ENCODE measurements around the gene HECW1. TPM values are rescaled to one million over a fixed set of nuclear protein-coding genes. Genes with fewer than 3 reads are reported as not detected.

Gene HECW1
- total and polyA plus RNA-seq, 2 experiments from 2014 or later = 2.0 to 4.8 TPM

DNA sequence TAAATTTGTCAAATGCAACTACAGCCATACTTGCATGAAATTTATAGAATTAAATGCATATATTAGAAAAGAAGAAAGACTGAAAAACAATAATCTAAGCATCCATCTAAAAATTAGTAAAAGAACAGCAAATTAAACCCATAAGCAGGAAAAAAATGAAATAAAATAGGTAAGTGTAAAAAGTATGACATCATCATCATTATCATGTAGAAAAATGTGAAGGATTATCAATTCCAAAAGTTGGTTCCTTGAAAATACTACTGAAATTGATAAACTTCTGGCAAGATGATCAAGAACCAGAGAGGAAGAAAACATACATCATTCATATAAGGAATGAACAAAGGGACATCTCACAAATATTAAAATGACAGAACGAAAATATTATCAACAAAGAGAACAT lies 19.6 kb upstream of the HECW1 start:
- 51 to 61% methylated on average over 1 of the region's 1 CpG for WGBS, 2 experiments (ENCODE audit: low coverage in 1 of 2, low lambda C conversion rate in 2 of 2, missing lambda C conversion rate in 2 of 2)
- H3K36me3 ChIP-seq (ENCODE audit: low read depth) = no peaks in the 10 kb centered on the region
- in situ Hi-C loops (cut with MboI) = no loop called here

GRCh38 chr7:43096875-43097274 lies 15.6 kb upstream of the HECW1 start:
- H3K9me2 ChIP-seq (ENCODE audit: insufficient read depth) = no peaks in the 10 kb centered on the region
- no peak overlapping the region for H2AFZ ChIP-seq
- no peaks in the 10 kb centered on the region for H4K20me1 ChIP-seq (ENCODE audit: insufficient read depth)
- in situ Hi-C loops (cut with MboI) = no loop called here
- no peaks in the 10 kb centered on the region for H3K4me1 ChIP-seq (ENCODE audit: insufficient read depth)
- no peak for DNase-seq
- no peaks in the 10 kb centered on the region for H3K9me3 ChIP-seq (ENCODE audit: low read depth)
- 44 to 51% methylated on average over 4 of the region's 4 CpGs for WGBS, 2 experiments (ENCODE audit: low coverage in 1 of 2, low lambda C conversion rate in 2 of 2, missing lambda C conversion rate in 2 of 2)
- no peaks in the 10 kb centered on the region for H3F3A ChIP-seq (ENCODE audit: insufficient read depth)
- no peaks in the 10 kb centered on the region for H3K36me3 ChIP-seq (ENCODE audit: low read depth)
- no peak overlapping the region for H3K4me2 ChIP-seq (ENCODE audit: unreplicated experiment)
- H3K9ac ChIP-seq = no peak overlapping the region
- no peaks in the 10 kb centered on the region for H3K79me2 ChIP-seq (ENCODE audit: insufficient read depth)
- TF ChIP-seq EZH2phosphoT487 (IDR thresholded peaks at IDR 0.05; ENCODE audit: insufficient read depth, low read depth) = no peak
- TF ChIP-seq EZH2 (IDR thresholded peaks at IDR 0.05; ENCODE audit: insufficient read depth, poor library complexity, severe bottlenecking) = no peak
- no peaks in the 10 kb centered on the region for H3K27me3 ChIP-seq (replicated peaks; ENCODE audit: insufficient read depth)
- no peak overlapping the region for H3K27ac ChIP-seq
- H3K4me3 ChIP-seq = no peak overlapping the region

More for the DNA sequence above, 19.6 kb upstream of the HECW1 start:
- Histone ChIP-seq H3K9ac (no peak overlapping the region), H3K9me3 (ENCODE audit: low read depth) (no peaks in the 10 kb centered on the region), H3K9me2 (ENCODE audit: insufficient read depth) (no peaks in the 10 kb centered on the region), H3K79me2 (ENCODE audit: insufficient read depth) (no peaks in the 10 kb centered on the region), H3K4me1 (ENCODE audit: insufficient read depth) (no peaks in the 10 kb centered on the region), H3F3A (ENCODE audit: insufficient read depth) (no peaks in the 10 kb centered on the region), H3K4me2 (ENCODE audit: unreplicated experiment) (no peak overlapping the region), H4K20me1 (ENCODE audit: insufficient read depth) (no peaks in the 10 kb centered on the region), H2AFZ (no peak overlapping the region), H3K27ac (no peak overlapping the region), H3K4me3 (no peak overlapping the region), H3K27me3 (replicated peaks; ENCODE audit: insufficient read depth) (peaks cover 3% of the 10 kb centered on the region; the same call in 1 of the 2 replicates)
- DNase-seq = no peak
- TF ChIP-seq EZH2 (IDR thresholded peaks at IDR 0.05; ENCODE audit: insufficient read depth, poor library complexity, severe bottlenecking) (no peak), EZH2phosphoT487 (IDR thresholded peaks at IDR 0.05; ENCODE audit: insufficient read depth, low read depth) (no peak)

- Histone ChIP-seq H3F3A (ENCODE audit: insufficient read depth) (0 out of 2 replicates have a peak, but pooled peaks cover 3% of the 10 kb centered on the region), H2AFZ (no peak overlapping the region), H4K20me1 (ENCODE audit: insufficient read depth) (no peaks in the 10 kb centered on the region), H3K36me3 (ENCODE audit: low read depth) (no peaks in the 10 kb centered on the region), H3K27me3 (replicated peaks; ENCODE audit: insufficient read depth) (no peaks in the 10 kb centered on the region), H3K4me3 (no peak overlapping the region), H3K4me2 (ENCODE audit: unreplicated experiment) (no peak overlapping the region), H3K27ac (no peak overlapping the region), H3K9ac (no peak overlapping the region), H3K9me3 (ENCODE audit: low read depth) (no peaks in the 10 kb centered on the region), H3K9me2 (ENCODE audit: insufficient read depth) (no peaks in the 10 kb centered on the region), H3K4me1 (ENCODE audit: insufficient read depth) (no peaks in the 10 kb centered on the region), H3K79me2 (ENCODE audit: insufficient read depth) (no peaks in the 10 kb centered on the region)
- TF ChIP-seq EZH2 (IDR thresholded peaks at IDR 0.05; ENCODE audit: insufficient read depth, poor library complexity, severe bottlenecking) (no peak), EZH2phosphoT487 (IDR thresholded peaks at IDR 0.05; ENCODE audit: insufficient read depth, low read depth) (no peak)
- no peak for DNase-seq
- 67 to 72% methylated on average over 6 of the region's 6 CpGs for WGBS, 2 experiments (ENCODE audit: low coverage in 1 of 2, low lambda C conversion rate in 2 of 2, missing lambda C conversion rate in 2 of 2)
- in situ Hi-C loops (cut with MboI) = loop anchor here (10.0 kb wide), 1 partner anchor 155 kb away; no protein-coding TSS in a partner anchor
Measured at GRCh38 chr7:43099750-43100149, 12.7 kb upstream of the HECW1 start.

GRCh38 chr7:43104874-43105520 lies 7.5 kb upstream of the HECW1 start:
- TF ChIP-seq EZH2 (IDR thresholded peaks at IDR 0.05; ENCODE audit: insufficient read depth, poor library complexity, severe bottlenecking) = no peak
- no peak for TF ChIP-seq EZH2phosphoT487 (IDR thresholded peaks at IDR 0.05; ENCODE audit: insufficient read depth, low read depth)
- no peaks in the 10 kb centered on the region for H3K36me3 ChIP-seq (ENCODE audit: low read depth)
- no peak overlapping the region for H3K4me2 ChIP-seq (ENCODE audit: unreplicated experiment)
- in situ Hi-C loops (cut with MboI) = loop anchor here (10.0 kb wide), 1 partner anchor 160 kb away; no protein-coding TSS in a partner anchor
- WGBS, 2 experiments (ENCODE audit: low coverage in 1 of 2, low lambda C conversion rate in 2 of 2, missing lambda C conversion rate in 2 of 2) = 60 to 61% methylated on average over 1 of the region's 1 CpG
- H3K27ac ChIP-seq = no peak overlapping the region
- H4K20me1 ChIP-seq (ENCODE audit: insufficient read depth) = no peaks in the 10 kb centered on the region
- H3K4me1 ChIP-seq (ENCODE audit: insufficient read depth) = no peaks in the 10 kb centered on the region
- peaks cover 17% of the 10 kb centered on the region; the same call in 1 of the 2 replicates for H3F3A ChIP-seq (ENCODE audit: insufficient read depth)
- no peaks in the 10 kb centered on the region for H3K9me3 ChIP-seq (ENCODE audit: low read depth)
- no peak overlapping the region for H2AFZ ChIP-seq
- H3K4me3 ChIP-seq = no peak overlapping the region
- no peak overlapping the region for H3K9ac ChIP-seq
- no peaks in the 10 kb centered on the region for H3K79me2 ChIP-seq (ENCODE audit: insufficient read depth)
- DNase-seq = peak; percentile 61
- no peaks in the 10 kb centered on the region for H3K9me2 ChIP-seq (ENCODE audit: insufficient read depth)
- no peaks in the 10 kb centered on the region for H3K27me3 ChIP-seq (replicated peaks; ENCODE audit: insufficient read depth)
